Measurements from ENCODE around the gene RNASE8.
"Not testable (repeated sequence)": the region's sequence is repeated elsewhere in the genome, so short reads cannot be mapped to it uniquely, and the experiment has no call there.

RNASE8 gene

DNA sequence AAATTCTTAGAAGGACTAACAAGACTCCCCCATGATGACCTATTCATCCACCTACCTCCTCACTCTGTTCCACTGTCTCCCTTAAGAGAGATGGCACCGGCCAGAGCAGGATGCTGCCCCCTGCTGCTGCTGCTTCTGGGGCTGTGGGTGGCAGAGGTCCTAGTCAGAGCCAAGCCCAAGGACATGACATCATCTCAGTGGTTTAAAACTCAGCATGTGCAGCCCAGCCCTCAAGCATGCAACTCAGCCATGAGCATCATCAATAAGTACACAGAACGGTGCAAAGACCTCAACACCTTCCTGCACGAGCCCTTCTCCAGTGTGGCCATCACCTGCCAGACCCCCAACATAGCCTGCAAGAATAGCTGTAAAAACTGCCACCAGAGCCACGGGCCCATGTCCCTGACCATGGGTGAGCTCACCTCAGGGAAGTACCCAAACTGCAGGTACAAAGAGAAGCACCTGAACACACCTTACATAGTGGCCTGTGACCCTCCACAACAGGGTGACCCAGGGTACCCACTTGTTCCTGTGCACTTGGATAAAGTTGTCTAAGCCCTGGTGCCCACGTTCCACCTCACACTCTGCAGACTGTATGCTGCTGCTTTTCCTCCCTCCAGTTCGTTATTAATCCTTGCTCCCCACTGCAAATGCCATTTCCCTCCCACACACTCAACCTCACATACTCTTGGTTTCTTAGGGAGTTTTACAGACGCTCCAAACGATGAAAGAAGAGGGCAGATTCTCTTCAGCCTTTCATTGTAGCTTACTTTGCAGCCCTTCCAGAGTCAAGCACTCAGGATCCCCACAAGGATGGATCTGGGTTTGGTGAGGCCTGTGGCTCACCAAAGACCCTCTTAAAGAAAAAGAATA, at the start of gene RNASE8:
TSS of gene RNASE8 (plus strand) at position 20 of the 873 bp plus-strand sequence. CDS start at position 91, 71 bp downstream.
- no peak for DNase-seq (ENCODE audit: low read depth in 2 of 2)

DNA sequence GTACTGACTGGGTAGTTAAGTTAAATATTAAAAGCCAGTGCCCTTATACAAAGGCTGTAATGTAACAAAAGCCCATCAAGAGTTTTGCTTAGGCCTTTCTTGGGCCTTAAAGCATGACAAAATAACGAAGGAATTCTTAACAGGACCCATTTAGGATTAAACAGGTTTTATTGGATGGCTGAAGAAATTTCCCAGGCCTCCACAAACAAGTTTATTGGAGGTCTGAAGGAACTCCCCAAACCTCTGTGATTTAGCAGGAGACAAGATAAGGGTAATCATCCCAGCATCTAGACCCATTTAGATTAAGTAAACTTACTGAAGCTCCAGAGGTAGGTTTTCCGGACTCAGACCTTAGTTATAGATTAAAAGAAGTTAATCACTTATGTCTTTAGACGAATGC, 47.9 kb upstream of the RNASE8 start:
- not testable (repeated sequence) for DNase-seq (ENCODE audit: low read depth in 2 of 2)

DNA sequence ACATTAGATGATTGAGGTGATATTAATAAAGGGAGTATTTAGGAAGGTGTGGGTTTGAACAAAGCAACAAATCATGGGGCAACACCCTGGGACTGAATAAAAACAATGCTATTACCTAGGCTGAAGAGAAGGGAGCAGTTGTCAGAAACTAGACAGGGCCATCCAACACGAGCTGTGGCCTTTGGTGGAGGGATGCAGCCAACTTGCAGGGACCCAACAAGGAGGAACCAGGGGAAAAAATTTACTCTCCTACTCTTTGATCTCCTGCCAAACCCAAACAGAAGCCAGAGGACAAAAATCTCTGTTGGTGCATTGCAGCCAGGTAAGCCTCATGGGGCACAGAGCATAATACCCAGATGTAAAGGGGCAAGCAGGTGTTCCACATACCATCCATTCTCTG, 46.5 kb upstream of the RNASE8 start:
- no peak for DNase-seq (ENCODE audit: low read depth in 2 of 2)

DNA sequence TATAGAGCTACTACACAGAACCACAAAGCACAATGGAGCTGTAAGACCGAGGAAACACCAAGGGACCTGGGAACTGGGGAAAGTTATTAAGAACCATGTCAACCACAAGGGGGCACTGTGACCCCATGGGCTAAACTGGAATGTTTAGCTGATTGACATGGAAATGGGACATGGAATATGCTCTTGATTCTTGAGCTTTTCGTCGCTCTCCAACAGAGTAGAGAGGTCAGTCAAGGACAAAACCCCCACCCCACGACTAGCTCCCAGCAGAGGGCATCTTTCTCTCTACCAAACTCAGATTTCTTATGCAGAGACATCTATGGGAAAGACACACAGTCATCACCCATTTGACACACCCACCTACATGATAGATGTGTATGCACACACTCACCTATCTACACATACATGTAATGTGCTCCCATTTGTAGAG, 42.8 kb upstream of the RNASE8 start:
- peak; percentile 56 for DNase-seq (ENCODE audit: low read depth in 2 of 2)

DNA sequence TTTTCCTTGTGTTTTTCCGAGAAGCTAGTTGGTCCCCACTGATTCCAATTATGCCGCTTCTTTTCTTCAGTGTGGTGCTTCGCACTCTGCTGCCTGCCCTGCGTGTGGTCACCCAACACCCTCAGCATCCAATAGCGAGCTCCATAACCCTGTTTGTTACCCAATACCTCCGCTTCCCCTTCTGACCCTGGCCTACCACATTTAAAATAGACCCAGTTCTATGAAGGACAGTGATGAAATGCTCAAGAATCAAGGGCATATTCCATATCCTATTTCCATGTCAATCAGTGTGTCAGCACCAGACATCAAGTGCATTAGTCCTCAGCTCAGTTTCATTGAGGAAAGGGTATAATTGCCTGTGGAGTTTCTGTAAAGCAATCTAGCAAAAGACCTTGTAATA, 42.3 kb upstream of the RNASE8 start:
- DNase-seq (ENCODE audit: low read depth in 2 of 2), result no peak

DNA sequence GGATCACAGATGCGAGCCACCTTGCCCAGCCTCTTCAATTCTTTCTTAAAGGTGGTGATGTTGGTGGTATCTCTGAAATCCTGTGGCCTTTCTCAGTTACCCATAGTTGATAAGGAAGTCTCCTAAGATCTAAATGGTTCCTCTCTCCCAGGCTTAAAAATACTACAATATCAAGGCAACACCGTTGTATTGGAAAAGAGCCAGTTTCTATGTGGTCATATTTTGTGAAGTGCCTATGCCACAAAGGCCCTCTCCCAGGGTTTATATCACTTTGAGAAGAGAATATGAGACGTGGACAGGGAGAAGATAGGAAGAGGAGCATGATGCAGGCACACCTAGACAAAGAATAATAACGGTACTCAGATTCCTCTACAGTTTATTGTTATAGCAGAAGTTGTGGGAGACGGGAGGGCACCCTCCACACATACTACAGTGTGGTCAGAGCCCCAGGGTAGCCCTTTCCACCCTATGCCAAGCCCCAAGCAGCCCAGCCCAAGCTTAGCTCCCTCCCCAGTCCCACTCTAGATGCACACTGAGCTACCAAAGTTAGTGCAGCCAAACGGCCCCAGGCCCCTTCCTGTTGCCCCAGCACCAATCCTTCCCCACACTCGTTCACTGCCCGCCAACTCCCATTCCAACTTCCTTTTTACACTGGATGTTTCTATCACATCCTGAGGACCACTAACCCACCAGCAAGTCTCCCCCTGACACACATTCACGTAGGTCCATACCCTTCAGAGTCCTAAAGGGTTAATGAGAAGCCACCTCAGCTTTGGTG, 41.0 kb upstream of the RNASE8 start:
- no peak for DNase-seq (ENCODE audit: low read depth in 2 of 2)

DNA sequence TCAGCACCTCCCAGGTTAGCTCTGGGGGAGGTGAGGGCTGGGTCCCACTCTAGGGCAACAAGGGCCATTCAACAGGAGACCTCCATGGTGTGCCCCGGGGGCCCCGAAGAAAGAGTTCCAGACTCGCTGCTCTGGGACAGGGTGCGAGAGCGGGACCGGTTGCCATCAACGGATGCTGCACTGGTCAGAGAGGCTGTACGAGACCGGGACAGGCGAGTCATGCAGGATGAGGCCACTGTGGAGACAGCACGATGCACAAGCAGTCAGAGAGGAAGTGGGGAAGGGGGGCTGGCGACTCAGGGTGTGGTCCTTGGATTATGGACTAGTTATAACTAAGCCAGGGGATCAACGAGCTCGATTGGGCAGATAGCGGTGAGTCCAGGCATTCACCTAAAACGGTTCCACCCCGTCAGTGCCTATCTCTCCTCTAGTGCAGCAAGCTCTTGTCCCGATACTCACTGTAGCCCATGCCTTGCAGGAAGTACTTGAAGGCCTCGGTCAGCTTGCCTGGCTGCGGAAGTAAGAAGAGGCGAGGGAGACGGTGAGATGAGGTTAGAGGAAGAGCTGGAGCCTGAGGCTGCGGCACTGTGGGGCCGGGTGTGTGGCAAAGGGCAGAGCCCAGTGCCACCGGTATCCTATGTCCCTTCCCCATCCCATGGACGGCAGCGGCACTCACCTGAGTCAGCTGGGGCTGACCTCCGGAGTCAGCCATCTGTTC, 39.9 kb upstream of the RNASE8 start:
- no peak for DNase-seq (ENCODE audit: low read depth in 2 of 2)

GRCh38 chr14:21018286-21018685, 39.3 kb upstream of the RNASE8 start:
- no peak for DNase-seq (ENCODE audit: low read depth in 2 of 2)

GRCh38 chr14:21018781-21019180, 38.8 kb upstream of the RNASE8 start:
- no peak for DNase-seq (ENCODE audit: low read depth in 2 of 2)

DNA sequence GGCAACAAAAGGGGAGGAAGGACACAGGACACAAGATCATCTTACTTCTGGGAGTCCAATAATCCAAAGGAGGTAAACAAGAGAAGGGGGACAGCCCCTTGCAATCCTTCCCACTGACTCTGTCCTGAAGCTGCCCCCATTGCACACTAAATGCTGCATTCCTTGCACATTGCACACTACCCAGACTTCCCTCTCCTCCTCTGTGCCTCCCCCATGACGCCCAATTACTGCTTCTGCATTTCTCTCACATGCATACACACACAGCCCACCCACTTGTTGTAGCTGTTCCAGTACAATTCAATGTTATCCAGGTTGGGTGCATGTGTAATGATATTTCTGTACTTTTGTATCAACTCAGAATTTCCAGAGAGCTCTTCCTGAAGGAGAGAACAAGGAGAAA, 38.3 kb upstream of the RNASE8 start:
- no peak for DNase-seq (ENCODE audit: low read depth in 2 of 2)

- no peak for DNase-seq (ENCODE audit: low read depth in 2 of 2)
These were observed 36.6 kb upstream of the RNASE8 start for GRCh38 chr14:21020977-21021545.

DNA sequence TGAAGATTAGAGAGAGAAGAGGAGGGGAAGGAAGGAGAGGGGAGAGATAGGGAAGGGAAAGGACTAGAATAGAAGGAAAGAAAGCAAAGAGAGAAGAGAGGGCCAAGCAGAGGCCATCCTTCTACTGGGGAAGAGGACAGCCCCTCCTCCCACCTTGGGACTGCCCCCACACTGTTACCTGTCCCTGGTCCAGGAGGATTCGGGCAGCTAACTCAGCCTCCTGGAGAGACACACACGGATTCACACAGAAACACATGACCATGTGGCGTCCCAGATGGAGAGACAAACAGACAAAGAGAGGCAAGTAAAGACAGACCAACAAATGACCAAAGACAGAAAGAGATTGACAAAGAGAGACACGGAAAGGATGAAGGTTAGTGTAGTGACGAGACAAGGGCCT, 34.9 kb upstream of the RNASE8 start:
- DNase-seq (ENCODE audit: low read depth in 2 of 2), result no peak

GRCh38 chr14:21023174-21023573, 34.4 kb upstream of the RNASE8 start:
- no peak for DNase-seq (ENCODE audit: low read depth in 2 of 2)

- DNase-seq (ENCODE audit: low read depth in 2 of 2), result no peak
These were observed 33.6 kb upstream of the RNASE8 start for GRCh38 chr14:21023817-21024584.

GRCh38 chr14:21024585-21025370, 32.8 kb upstream of the RNASE8 start, which contains the start of gene NDRG2:
NDRG2 (minus strand) TSS chr14:21025061; CDS start chr14:21023315, 1,746 bp downstream.
- DNase-seq (ENCODE audit: low read depth in 2 of 2), result no peak

- DNase-seq (ENCODE audit: low read depth in 2 of 2), result no peak
These were observed 32.0 kb upstream of the RNASE8 start for GRCh38 chr14:21025371-21026273.

GRCh38 chr14:21026274-21026987, 31.2 kb upstream of the RNASE8 start:
- DNase-seq (ENCODE audit: low read depth in 2 of 2), result no peak

DNA sequence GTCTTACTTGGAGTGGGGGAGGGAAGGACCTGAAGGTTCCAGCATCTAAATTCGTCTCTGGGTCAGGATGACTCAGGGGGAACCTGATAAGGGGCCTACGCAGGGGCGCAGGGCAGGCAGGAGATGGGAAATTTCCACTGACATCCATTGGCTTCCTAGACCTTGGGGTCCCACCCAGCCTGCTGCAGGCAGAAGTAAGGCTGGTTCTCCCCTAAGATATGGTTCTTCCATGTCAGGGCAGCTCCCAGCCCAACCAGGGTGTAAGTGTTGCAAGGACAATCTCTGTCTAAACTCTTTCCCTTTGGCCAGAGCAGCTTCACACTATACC, 30.7 kb upstream of the RNASE8 start:
- no peak for DNase-seq (ENCODE audit: low read depth in 2 of 2)

DNA sequence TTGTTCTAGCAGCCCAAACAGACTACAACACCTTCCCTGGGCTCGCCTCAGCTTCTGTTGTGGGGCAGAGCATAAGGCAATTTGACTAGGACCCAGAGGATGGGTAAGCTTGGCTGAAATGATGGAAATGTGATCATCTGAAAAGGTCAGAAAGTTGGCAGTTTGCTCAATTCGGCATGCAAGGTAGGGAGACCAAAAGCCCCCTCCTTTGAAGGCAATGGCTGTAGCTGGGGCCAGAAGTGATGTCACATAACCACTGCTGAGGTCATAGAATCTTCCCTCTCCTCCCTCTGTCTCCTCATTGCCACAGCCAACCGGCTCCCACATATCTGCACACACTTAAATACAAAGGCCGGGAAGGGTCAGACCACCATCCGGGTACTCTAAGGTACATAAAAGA, 27.7 kb upstream of the RNASE8 start, which contains the start of gene TPPP2:
TSS of gene TPPP2 (plus strand) at position 301 of the 400 bp plus-strand sequence. CDS start 365 bp downstream, outside the sequence.
- no peak for DNase-seq (ENCODE audit: low read depth in 2 of 2)

Data from fibroblast of skin of left quadriceps (primary cell).